Epithelial cell of proximal tubule (primary cell): Measurements from ENCODE around the gene PTGDR2. TPM values are rescaled to one million over a fixed set of nuclear protein-coding genes. Genes with fewer than 3 reads are reported as not detected.

Experiments used
- DNase-seq: peaks from one replicate; pipeline ENCODE4 v3.0.0-alpha.2; 2011; ENCODE audit warnings: low read depth
- H3K4me3 ChIP-seq: 2 replicates; pipeline ENCODE4 v1.5.1; 2011; ENCODE audit warnings: low read depth, mild to moderate bottlenecking, low read length
- total RNA-seq: library from RNA; depleted of rRNA; stranded (reverse); fragments of >200 nt; gene quantifications from 2 replicates; pipeline ENCODE4 v1.2.3, GENCODE V29; 2015
- TF ChIP-seq, protein P1 (sequence below): conservative IDR thresholded peaks from 2 replicates; pipeline ENCODE4 v1.5.1; 2012; ENCODE audit warnings: low read depth, mild to moderate bottlenecking, low read length

The PTGDR2 gene
- total RNA-seq, 1 donor from 2014 or later, result not detected

DNA sequence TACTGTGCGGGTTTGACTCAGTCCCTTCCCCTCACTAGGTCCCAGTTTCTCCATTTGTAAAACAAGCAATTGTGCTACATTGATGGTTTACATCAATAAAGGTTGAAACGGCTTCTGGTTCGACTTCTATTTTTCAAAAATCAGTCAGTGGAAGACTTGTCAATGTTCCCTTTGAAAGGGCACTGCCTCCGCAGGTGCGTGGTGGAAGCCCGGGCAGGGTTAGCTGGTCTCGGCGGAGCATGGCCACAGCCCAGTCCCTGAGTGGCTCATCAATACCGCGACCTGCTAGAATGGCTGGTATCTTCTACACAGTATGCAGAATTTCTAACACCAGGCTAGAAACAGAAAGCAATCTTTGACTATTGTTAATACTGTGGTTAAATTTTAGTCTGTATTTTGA is 54.6 kb downstream of the PTGDR2 start:
- H3K4me3 ChIP-seq, result no peak overlapping the region
- TF ChIP-seq, protein P1, sequence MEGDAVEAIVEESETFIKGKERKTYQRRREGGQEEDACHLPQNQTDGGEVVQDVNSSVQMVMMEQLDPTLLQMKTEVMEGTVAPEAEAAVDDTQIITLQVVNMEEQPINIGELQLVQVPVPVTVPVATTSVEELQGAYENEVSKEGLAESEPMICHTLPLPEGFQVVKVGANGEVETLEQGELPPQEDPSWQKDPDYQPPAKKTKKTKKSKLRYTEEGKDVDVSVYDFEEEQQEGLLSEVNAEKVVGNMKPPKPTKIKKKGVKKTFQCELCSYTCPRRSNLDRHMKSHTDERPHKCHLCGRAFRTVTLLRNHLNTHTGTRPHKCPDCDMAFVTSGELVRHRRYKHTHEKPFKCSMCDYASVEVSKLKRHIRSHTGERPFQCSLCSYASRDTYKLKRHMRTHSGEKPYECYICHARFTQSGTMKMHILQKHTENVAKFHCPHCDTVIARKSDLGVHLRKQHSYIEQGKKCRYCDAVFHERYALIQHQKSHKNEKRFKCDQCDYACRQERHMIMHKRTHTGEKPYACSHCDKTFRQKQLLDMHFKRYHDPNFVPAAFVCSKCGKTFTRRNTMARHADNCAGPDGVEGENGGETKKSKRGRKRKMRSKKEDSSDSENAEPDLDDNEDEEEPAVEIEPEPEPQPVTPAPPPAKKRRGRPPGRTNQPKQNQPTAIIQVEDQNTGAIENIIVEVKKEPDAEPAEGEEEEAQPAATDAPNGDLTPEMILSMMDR, result no peak
- no peak for DNase-seq

Other genes starting within 250 kb of the PTGDR2 start
- gene MS4A8, start 156.3 kb downstream of the PTGDR2 start, total RNA-seq, result not detected in 2 replicates
- gene MS4A18, start 131.2 kb downstream of the PTGDR2 start, total RNA-seq, result not detected in 2 replicates
- not detected in 2 replicates for gene MS4A15, start 99.1 kb downstream of the PTGDR2 start, total RNA-seq
- gene MS4A10, start 70.6 kb downstream of the PTGDR2 start, total RNA-seq, result not detected in 2 replicates
- 38.6 and 61.5 TPM in 2 replicates for gene CCDC86, start 13.8 kb downstream of the PTGDR2 start, total RNA-seq
- gene ZP1, start 11.6 kb upstream of the PTGDR2 start, total RNA-seq, result not detected in 2 replicates
- gene PRPF19, start 50.6 kb upstream of the PTGDR2 start, total RNA-seq, result 73.2 and 159 TPM in 2 replicates
- 95.4 and 119 TPM in 2 replicates for gene TMEM109, start 58.2 kb upstream of the PTGDR2 start, total RNA-seq
- gene TMEM132A, start 68.5 kb upstream of the PTGDR2 start, total RNA-seq, result 150 and 287 TPM in 2 replicates
- gene SLC15A3, start 96.2 kb upstream of the PTGDR2 start, total RNA-seq, result 0.43 and 0.86 TPM in 2 replicates
- 0.23 TPM in 1 of 2 replicates, not detected in the other for gene CD6, start 115.7 kb upstream of the PTGDR2 start, total RNA-seq
- gene CD5, start 246.5 kb upstream of the PTGDR2 start, total RNA-seq, result not detected in 2 replicates